H1 (cell line): ENCODE results near the gene SMIM5. TPM values are rescaled to one million over a fixed set of nuclear protein-coding genes. Genes with fewer than 3 reads are reported as not detected.

Experiments used
- GABPA ChIP-seq: IDR thresholded peaks from 2 replicates; pipeline ENCODE4 v1.6.1; 2011; ENCODE audit warnings: mild to moderate bottlenecking, low read length, moderate library complexity, borderline replicate concordance; ENCODE audit not compliant: insufficient read depth
- RAD21 ChIP-seq, 2 experiments: IDR thresholded peaks in 1 of 2; conservative IDR thresholded peaks in 1 of 2; 2 replicates each; pipeline ENCODE4 v1.6.1; 2011; ENCODE audit warnings: low read depth in 2 of 2, low read length in 2 of 2, improper control_type of control experiment in 1 of 2, inconsistent platforms in 1 of 2, mild to moderate bottlenecking in 1 of 2, moderate library complexity in 1 of 2
- polyA plus RNA-seq, 7 experiments: library from polyadenylated mRNA; depleted of rRNA in 3 of 7; stranded (reverse) in 5 of 7; unstranded in 2 of 7; fragments of >200 nt in 5 of 7; fragments of 200-250 nt in 2 of 7; gene quantifications; 1 replicate in 5 of 7; 2 replicates in 1 of 7; 4 replicates in 1 of 7; pipeline versions ENCODE4 v1.2.1 to v1.2.3, GENCODE V29; 2011 to 2013; ENCODE audit warnings: missing spikeins in 2 of 7, mixed read lengths in 2 of 7
- total RNA-seq: library from RNA; stranded (reverse); fragmentation: NEBNext Ultra II Directional; extraction: Animal tissue kit (Norgen Biotek cat#: 25700); gene quantifications from 2 replicates; pipeline ENCODE4 v1.2.1, GENCODE V29; 2021
- TF ChIP-seq, protein P1 (sequence below): fragments of 300-600 bp; sonication (generic); IDR thresholded peaks from 2 replicates; pipeline ENCODE4 v1.7.1; 2012; ENCODE audit warnings: low read length, moderate library complexity, mild to moderate bottlenecking, inconsistent platforms; ENCODE audit not compliant: insufficient replicate concordance

The SMIM5 gene
- total and polyA plus RNA-seq, 2 of the 8 experiments (the other 6 are each of a cell fraction or from before 2014, with no cell fraction given), result not detected

DNA sequence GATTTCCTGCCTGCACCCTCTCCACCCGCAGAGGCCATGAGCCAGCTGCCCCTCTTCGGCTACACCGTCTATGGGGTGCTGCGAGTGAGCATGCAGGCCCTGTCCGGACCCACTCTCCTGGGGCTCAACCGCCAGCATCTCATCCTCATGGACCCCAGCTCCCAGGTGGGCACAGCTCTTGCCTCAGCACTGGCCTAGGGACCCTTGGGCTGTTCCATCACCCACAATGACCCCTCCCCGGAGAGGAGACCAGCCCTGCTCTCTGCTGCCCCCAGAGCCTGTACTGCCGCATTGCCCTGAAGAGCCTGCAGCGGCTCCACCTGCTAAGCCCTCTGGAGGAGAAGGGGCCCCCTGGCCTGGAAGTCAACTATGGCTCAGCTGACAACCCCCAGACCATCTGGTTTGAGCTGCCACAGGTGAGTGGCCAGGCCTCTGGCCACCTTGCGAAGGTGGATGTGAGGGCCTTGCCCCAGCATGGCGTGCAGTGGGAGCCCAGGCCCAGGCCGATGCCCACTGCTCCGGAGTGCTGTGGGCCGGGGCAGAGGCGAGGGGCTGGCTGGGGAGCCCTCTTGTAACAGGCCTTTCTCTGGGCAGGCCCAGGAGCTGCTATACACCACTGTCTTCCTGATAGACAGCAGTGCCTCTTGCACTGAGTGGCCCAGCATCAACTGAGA lies 7.3 kb upstream of the SMIM5 start (continued):
- TF ChIP-seq, protein P1, sequence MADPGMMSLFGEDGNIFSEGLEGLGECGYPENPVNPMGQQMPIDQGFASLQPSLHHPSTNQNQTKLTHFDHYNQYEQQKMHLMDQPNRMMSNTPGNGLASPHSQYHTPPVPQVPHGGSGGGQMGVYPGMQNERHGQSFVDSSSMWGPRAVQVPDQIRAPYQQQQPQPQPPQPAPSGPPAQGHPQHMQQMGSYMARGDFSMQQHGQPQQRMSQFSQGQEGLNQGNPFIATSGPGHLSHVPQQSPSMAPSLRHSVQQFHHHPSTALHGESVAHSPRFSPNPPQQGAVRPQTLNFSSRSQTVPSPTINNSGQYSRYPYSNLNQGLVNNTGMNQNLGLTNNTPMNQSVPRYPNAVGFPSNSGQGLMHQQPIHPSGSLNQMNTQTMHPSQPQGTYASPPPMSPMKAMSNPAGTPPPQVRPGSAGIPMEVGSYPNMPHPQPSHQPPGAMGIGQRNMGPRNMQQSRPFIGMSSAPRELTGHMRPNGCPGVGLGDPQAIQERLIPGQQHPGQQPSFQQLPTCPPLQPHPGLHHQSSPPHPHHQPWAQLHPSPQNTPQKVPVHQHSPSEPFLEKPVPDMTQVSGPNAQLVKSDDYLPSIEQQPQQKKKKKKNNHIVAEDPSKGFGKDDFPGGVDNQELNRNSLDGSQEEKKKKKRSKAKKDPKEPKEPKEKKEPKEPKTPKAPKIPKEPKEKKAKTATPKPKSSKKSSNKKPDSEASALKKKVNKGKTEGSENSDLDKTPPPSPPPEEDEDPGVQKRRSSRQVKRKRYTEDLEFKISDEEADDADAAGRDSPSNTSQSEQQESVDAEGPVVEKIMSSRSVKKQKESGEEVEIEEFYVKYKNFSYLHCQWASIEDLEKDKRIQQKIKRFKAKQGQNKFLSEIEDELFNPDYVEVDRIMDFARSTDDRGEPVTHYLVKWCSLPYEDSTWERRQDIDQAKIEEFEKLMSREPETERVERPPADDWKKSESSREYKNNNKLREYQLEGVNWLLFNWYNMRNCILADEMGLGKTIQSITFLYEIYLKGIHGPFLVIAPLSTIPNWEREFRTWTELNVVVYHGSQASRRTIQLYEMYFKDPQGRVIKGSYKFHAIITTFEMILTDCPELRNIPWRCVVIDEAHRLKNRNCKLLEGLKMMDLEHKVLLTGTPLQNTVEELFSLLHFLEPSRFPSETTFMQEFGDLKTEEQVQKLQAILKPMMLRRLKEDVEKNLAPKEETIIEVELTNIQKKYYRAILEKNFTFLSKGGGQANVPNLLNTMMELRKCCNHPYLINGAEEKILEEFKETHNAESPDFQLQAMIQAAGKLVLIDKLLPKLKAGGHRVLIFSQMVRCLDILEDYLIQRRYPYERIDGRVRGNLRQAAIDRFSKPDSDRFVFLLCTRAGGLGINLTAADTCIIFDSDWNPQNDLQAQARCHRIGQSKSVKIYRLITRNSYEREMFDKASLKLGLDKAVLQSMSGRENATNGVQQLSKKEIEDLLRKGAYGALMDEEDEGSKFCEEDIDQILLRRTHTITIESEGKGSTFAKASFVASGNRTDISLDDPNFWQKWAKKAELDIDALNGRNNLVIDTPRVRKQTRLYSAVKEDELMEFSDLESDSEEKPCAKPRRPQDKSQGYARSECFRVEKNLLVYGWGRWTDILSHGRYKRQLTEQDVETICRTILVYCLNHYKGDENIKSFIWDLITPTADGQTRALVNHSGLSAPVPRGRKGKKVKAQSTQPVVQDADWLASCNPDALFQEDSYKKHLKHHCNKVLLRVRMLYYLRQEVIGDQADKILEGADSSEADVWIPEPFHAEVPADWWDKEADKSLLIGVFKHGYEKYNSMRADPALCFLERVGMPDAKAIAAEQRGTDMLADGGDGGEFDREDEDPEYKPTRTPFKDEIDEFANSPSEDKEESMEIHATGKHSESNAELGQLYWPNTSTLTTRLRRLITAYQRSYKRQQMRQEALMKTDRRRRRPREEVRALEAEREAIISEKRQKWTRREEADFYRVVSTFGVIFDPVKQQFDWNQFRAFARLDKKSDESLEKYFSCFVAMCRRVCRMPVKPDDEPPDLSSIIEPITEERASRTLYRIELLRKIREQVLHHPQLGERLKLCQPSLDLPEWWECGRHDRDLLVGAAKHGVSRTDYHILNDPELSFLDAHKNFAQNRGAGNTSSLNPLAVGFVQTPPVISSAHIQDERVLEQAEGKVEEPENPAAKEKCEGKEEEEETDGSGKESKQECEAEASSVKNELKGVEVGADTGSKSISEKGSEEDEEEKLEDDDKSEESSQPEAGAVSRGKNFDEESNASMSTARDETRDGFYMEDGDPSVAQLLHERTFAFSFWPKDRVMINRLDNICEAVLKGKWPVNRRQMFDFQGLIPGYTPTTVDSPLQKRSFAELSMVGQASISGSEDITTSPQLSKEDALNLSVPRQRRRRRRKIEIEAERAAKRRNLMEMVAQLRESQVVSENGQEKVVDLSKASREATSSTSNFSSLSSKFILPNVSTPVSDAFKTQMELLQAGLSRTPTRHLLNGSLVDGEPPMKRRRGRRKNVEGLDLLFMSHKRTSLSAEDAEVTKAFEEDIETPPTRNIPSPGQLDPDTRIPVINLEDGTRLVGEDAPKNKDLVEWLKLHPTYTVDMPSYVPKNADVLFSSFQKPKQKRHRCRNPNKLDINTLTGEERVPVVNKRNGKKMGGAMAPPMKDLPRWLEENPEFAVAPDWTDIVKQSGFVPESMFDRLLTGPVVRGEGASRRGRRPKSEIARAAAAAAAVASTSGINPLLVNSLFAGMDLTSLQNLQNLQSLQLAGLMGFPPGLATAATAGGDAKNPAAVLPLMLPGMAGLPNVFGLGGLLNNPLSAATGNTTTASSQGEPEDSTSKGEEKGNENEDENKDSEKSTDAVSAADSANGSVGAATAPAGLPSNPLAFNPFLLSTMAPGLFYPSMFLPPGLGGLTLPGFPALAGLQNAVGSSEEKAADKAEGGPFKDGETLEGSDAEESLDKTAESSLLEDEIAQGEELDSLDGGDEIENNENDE, result no peak
- TF ChIP-seq RAD21 (IDR thresholded peaks at IDR 0.05 in 1 of 2, conservative IDR thresholded peaks at IDR 0.05 in 1 of 2; ENCODE audit: low read depth in 2 of 2, low read length in 2 of 2), result peak; percentile 22 to 50; a peak in 3 of 4 replicates
- peak; percentile 73; the same call in 1 of the 2 replicates for TF ChIP-seq GABPA
